K562 (cell line): Measurements from ENCODE around the gene RAB5B. TPM values are rescaled to one million over a fixed set of nuclear protein-coding genes. Genes with fewer than 3 reads are reported as not detected.

Experiments used
- BRD4 ChIP-seq: fragments of 200-600 bp; sonication (generic); IDR thresholded peaks from 2 replicates; pipeline ENCODE4 v1.6.1; 2017; ENCODE audit warnings: inconsistent platforms
- C11orf30 ChIP-seq: fragments of 450-650 bp; IDR thresholded peaks from 2 replicates; pipeline ENCODE4 v1.6.1; 2016; ENCODE audit warnings: low read depth, mild to moderate bottlenecking
- E2F8 ChIP-seq: fragments of 450-650 bp; IDR thresholded peaks from 2 replicates; pipeline ENCODE4 v1.7.1; 2018; ENCODE audit warnings: mild to moderate bottlenecking, low read depth; ENCODE audit not compliant: partially characterized antibody
- GABPA ChIP-seq: fragments of 200-800 bp; sonication (Bioruptor generic); conservative IDR thresholded peaks from 2 replicates; pipeline ENCODE4 v1.6.1; 2016; ENCODE audit warnings: low read depth, missing genetic modification characterization, missing compliant biosample characterization
- GATA2 ChIP-seq: sonication (generic); formaldehyde crosslinking; IDR thresholded peaks from 2 replicates; pipeline ENCODE4 v1.4.0; 2020; ENCODE audit warnings: mild to moderate bottlenecking, missing genetic modification reagents
- HDAC8 ChIP-seq: fragments of 450-650 bp; IDR thresholded peaks from 2 replicates; pipeline ENCODE4 v1.6.1; 2016; ENCODE audit warnings: mild to moderate bottlenecking, missing genetic modification characterization, moderate library complexity, missing compliant biosample characterization
- NFATC3 ChIP-seq: fragments of 450-650 bp; IDR thresholded peaks from 2 replicates; pipeline ENCODE4 v1.6.1; 2017; ENCODE audit warnings: mild to moderate bottlenecking
- POLR2H ChIP-seq: IDR thresholded peaks from 2 replicates; pipeline ENCODE4 v1.6.1; 2016; ENCODE audit warnings: missing genetic modification characterization, low read depth, mild to moderate bottlenecking, control low read depth, missing compliant biosample characterization, moderate library complexity
- PREB ChIP-seq: sonication (generic); formaldehyde crosslinking; IDR thresholded peaks from 2 replicates; pipeline ENCODE4 v1.8.1; 2023; ENCODE audit warnings: mild to moderate bottlenecking, missing genetic modification reagents
- RBBP5 ChIP-seq: fragments of 200-600 bp; sonication (generic); IDR thresholded peaks from 2 replicates; pipeline ENCODE4 v1.6.1; 2012; ENCODE audit warnings: borderline replicate concordance, mild to moderate bottlenecking, low read length, control low read depth, inconsistent platforms; ENCODE audit not compliant: insufficient read depth, poor library complexity, severe bottlenecking
- RHOXF2B ChIP-seq: fragments of 250-450 bp; sonication (Bioruptor Pico); conservative IDR thresholded peaks from 2 replicates; pipeline ENCODE4 v1.5.1; 2021
- RNF2 ChIP-seq: sonication (generic); IDR thresholded peaks from 2 replicates; pipeline ENCODE4 v1.6.1; 2016
- TBL1XR1 ChIP-seq, 2 experiments: IDR thresholded peaks; 2 replicates each; pipeline ENCODE4 v1.6.1; 2012; ENCODE audit warnings: improper control_type of control experiment in 2 of 2, low read length in 2 of 2, mild to moderate bottlenecking in 1 of 2
- USF1 ChIP-seq: sonication (generic); formaldehyde crosslinking; IDR thresholded peaks from 2 replicates; pipeline ENCODE4 v1.9.0; 2022; ENCODE audit warnings: mild to moderate bottlenecking, missing genetic modification reagents
- USF2 ChIP-seq: sonication (generic); formaldehyde crosslinking; IDR thresholded peaks from 2 replicates; pipeline ENCODE4 v1.5.0; 2020; ENCODE audit warnings: missing genetic modification reagents
- VEZF1 ChIP-seq: fragments of 200-800 bp; sonication (Bioruptor generic); IDR thresholded peaks from 2 replicates; pipeline ENCODE4 v1.6.1; 2017; ENCODE audit warnings: missing genetic modification characterization, missing compliant biosample characterization
- ZBTB7A ChIP-seq: IDR thresholded peaks from 2 replicates; pipeline ENCODE4 v1.6.1; 2011; ENCODE audit warnings: low read depth, mild to moderate bottlenecking, low read length, moderate library complexity, borderline replicate concordance; ENCODE audit not compliant: control insufficient read depth
- ZNF140 ChIP-seq: fragments of 250-450 bp; sonication (Bioruptor Pico); IDR thresholded peaks from 2 replicates; pipeline ENCODE4 v1.8.0; 2021; ENCODE audit warnings: moderate library complexity, mild to moderate bottlenecking, inconsistent platforms
- ZNF24 ChIP-seq: fragments of 450-650 bp; IDR thresholded peaks from 2 replicates; pipeline ENCODE4 v1.6.1; 2016
- ZNF507 ChIP-seq: conservative IDR thresholded peaks from 2 replicates; pipeline ENCODE4 v1.6.1; 2017; ENCODE audit warnings: missing genetic modification characterization, missing compliant biosample characterization
- ZNF766 ChIP-seq: fragments of 200-800 bp; sonication (Bioruptor generic); conservative IDR thresholded peaks from 2 replicates; pipeline ENCODE4 v1.6.1; 2016; ENCODE audit warnings: missing genetic modification characterization, missing compliant biosample characterization
- polyA plus RNA-seq, 8 experiments: library from polyadenylated mRNA; depleted of rRNA in 4 of 8; stranded (reverse) in 5 of 8; unstranded in 3 of 8; fragments of >200 nt; fragmentation: Nextera tagmentation in 2 of 8; fragmentation: Illumina TruSeq in 1 of 8; extraction: Ambion mirVana in 2 of 8; extraction: Trizol in 1 of 8; gene quantifications; 2 replicates each; pipeline versions ENCODE4 v1.2.1 to v1.2.3, GENCODE V29; 2011 to 2014; ENCODE audit warnings: inconsistent platforms in 1 of 8, missing spikeins in 1 of 8
- total RNA-seq, 7 experiments: library from RNA; depleted of rRNA in 6 of 7; stranded (reverse); fragments of >200 nt in 6 of 7; fragmentation: Illumina TruSeq in 2 of 7; extraction: Trizol in 2 of 7; gene quantifications; 2 replicates each; pipeline versions ENCODE4 v1.2.1 to v1.2.3, GENCODE V29; 2011 to 2021; ENCODE audit warnings: low replicate concordance in 1 of 7

Gene RAB5B
- total and polyA plus RNA-seq, 9 of the 15 experiments (the other 6 are each of a cell fraction or from before 2014, with no cell fraction given), result 6.8 to 73.8 (median 25.2) TPM

- no peak for TF ChIP-seq RHOXF2B (CRISPR knock-in tag)
- no peak for TF ChIP-seq ZNF766 (CRISPR knock-in tag)
- no peak for TF ChIP-seq ZNF24
- TF ChIP-seq PREB (CRISPR knock-in tag), result no peak
- peak; percentile 86 for TF ChIP-seq VEZF1 (CRISPR knock-in tag)
- peak; percentile 44 for TF ChIP-seq E2F8
- TF ChIP-seq ZNF140, result no peak
- no peak for TF ChIP-seq RBBP5
- TF ChIP-seq USF1 (CRISPR knock-in tag), result no peak
- no peak for TF ChIP-seq USF2 (CRISPR knock-in tag)
- TF ChIP-seq BRD4, result peak; percentile 59; the same call in 1 of the 2 replicates
- TF ChIP-seq GATA2 (CRISPR knock-in tag), result no peak
- TF ChIP-seq ZNF507 (tag), result no peak
- peak in 1 of 2 experiments; percentile 6; a peak in 1 of 4 replicates for TF ChIP-seq TBL1XR1 (IDR thresholded peaks at IDR 0.05; ENCODE audit: low read length in 2 of 2)
- peak; percentile 100 for TF ChIP-seq ZBTB7A
- peak; percentile 76; the same call in 1 of the 2 replicates for TF ChIP-seq NFATC3
- 0 out of 2 replicates have a peak, but pooled peaks have one; percentile 33 for TF ChIP-seq RNF2
- TF ChIP-seq POLR2H (tag), result 0 out of 2 replicates have a peak, but pooled peaks have one; percentile 0
- no peak for TF ChIP-seq HDAC8 (tag)
- TF ChIP-seq C11orf30, result peak; percentile 68
- peak; percentile 97 for TF ChIP-seq GABPA (tag)
Observed at GRCh38 chr12:55926738-55927587, 46.9 kb upstream of the RAB5B start (continued).
